HepG2 (cell line): ENCODE measurements around the gene TTC17. TPM values are rescaled to one million over a fixed set of nuclear protein-coding genes. Genes with fewer than 3 reads are reported as not detected.

Source experiments
- ATAC-seq: fragments of 200-7000 bp; cut with Tn5 transposase; 3 replicates; pipeline ENCODE4 v1.9.1; 2020; ENCODE audit warnings: mild to moderate bottlenecking, moderate library complexity
- BruUV-seq: library from RNA; stranded (reverse); fragments of 400-500 nt; replicated peaks from 2 replicates; lab custom pipeline; 2021; lab: Mats Ljungman, UMichigan
- CTCF ChIA-PET: fragments of 300-600 bp; formaldehyde crosslinking; extraction: SDS; loops from one replicate; lab custom pipeline; 2021; ENCODE audit warnings: low total read pairs, inconsistent platforms, low intra/inter-chr PET ratio; lab: Yijun Ruan, JAX
- POLR2A ChIA-PET: fragments of 350-600 bp; sonication (Branson Sonifier 250); formaldehyde crosslinking; loops from one replicate; lab custom pipeline; 2020; ENCODE audit warnings: antibody characterized with exemption, inconsistent platforms; lab: Yijun Ruan, JAX
- DNase-seq: peaks from one replicate; pipeline ENCODE4 v3.0.0-alpha.2; 2015; ENCODE audit warnings: low spot score
- FAIRE-seq: peaks from 3 replicates; lab custom pipeline; 2011; peaks lifted over from hg19 to GRCh38; lab: Jason Lieb, UNC
- H2AFZ ChIP-seq: one replicate; pipeline ENCODE4 v1.6.1; 2011; ENCODE audit warnings: low read length, inconsistent platforms
- H3K27ac ChIP-seq: fragments of 300-600 bp; 3 replicates; pipeline ENCODE4 v1.8.0; 2011; ENCODE audit warnings: mixed run types, mild to moderate bottlenecking, mixed read lengths, low read length, inconsistent platforms; ENCODE audit not compliant: insufficient read depth; ENCODE audit errors: extremely low read length
- H3K27me3 ChIP-seq, 2 experiments: fragments of 200-600 bp in 1 of 2; 2 replicates in 1 of 2; 3 replicates in 1 of 2; pipeline versions ENCODE4 v1.6.0 to v1.8.0; 2011; ENCODE audit warnings: low read length in 2 of 2, mild to moderate bottlenecking in 2 of 2, moderate library complexity in 2 of 2, inconsistent platforms in 1 of 2; ENCODE audit not compliant: insufficient read depth in 2 of 2, control insufficient read depth in 1 of 2
- H3K36me3 ChIP-seq, 2 experiments: fragments of 200-600 bp in 1 of 2; replicated peaks in 1 of 2; 2 replicates in 1 of 2; 3 replicates in 1 of 2; pipeline versions ENCODE4 v1.5.1 to v1.8.0; 2011; ENCODE audit warnings: low read length in 2 of 2, inconsistent platforms in 1 of 2; ENCODE audit not compliant: insufficient read depth in 2 of 2, control insufficient read depth in 1 of 2
- H3K4me1 ChIP-seq: 2 replicates; pipeline ENCODE4 v1.5.1; 2012; ENCODE audit warnings: low read length, inconsistent platforms; ENCODE audit not compliant: insufficient read depth
- H3K4me2 ChIP-seq: 2 replicates; pipeline ENCODE4 v1.6.0; 2011; ENCODE audit warnings: low read depth, low read length, inconsistent platforms
- H3K4me3 ChIP-seq, 3 experiments: fragments of 200-600 bp in 1 of 3; sonication (generic), shearing (Covaris generic) in 1 of 3; replicated peaks in 1 of 3; 2 replicates each; pipeline ENCODE4 v1.5.1; 2011 to 2016; ENCODE audit warnings: low read length in 3 of 3, inconsistent platforms in 2 of 3, low read depth in 2 of 3, mild to moderate bottlenecking in 2 of 3, control low read depth in 1 of 3, mixed read lengths in 1 of 3; ENCODE audit not compliant: insufficient read depth in 1 of 3
- H3K79me2 ChIP-seq: one replicate; pipeline ENCODE4 v1.6.1; 2011; ENCODE audit warnings: low read length, inconsistent platforms; ENCODE audit not compliant: insufficient read depth
- H3K9ac ChIP-seq: 2 replicates; pipeline ENCODE4 v1.6.0; 2011; ENCODE audit warnings: mild to moderate bottlenecking, low read depth, low read length, inconsistent platforms; ENCODE audit not compliant: insufficient read depth
- H3K9me3 ChIP-seq: 2 replicates; pipeline ENCODE4 v1.5.1; 2012; ENCODE audit warnings: mild to moderate bottlenecking, low read length
- H4K20me1 ChIP-seq: 2 replicates; pipeline ENCODE4 v1.6.0; 2011; ENCODE audit warnings: inconsistent platforms, mild to moderate bottlenecking, low read length, moderate library complexity; ENCODE audit not compliant: insufficient read depth
- BRD4 ChIP-seq: sonication (generic); formaldehyde crosslinking; IDR thresholded peaks from 2 replicates; pipeline ENCODE4 v1.4.0; 2020; ENCODE audit warnings: missing genetic modification reagents
- ERF ChIP-seq: IDR thresholded peaks from 2 replicates; pipeline ENCODE4 v1.6.1; 2018; ENCODE audit warnings: missing biosample characterization, missing genetic modification reagents
- GPN1 ChIP-seq: sonication (generic); formaldehyde crosslinking; IDR thresholded peaks from 2 replicates; pipeline ENCODE4 v1.5.1; 2020; ENCODE audit warnings: missing genetic modification reagents, borderline replicate concordance
- TCF12 ChIP-seq, 2 experiments: fragments of 450-650 bp in 1 of 2; sonication (generic) in 1 of 2; formaldehyde crosslinking in 1 of 2; IDR thresholded peaks; 2 replicates each; pipeline versions ENCODE4 v1.6.1 to v1.8.0; 2017 to 2022; ENCODE audit warnings: antibody characterized with exemption in 1 of 2, mild to moderate bottlenecking in 1 of 2, missing genetic modification reagents in 1 of 2, moderate library complexity in 1 of 2
- ZEB1 ChIP-seq: IDR thresholded peaks from 2 replicates; pipeline ENCODE4 v1.6.1; 2012; ENCODE audit warnings: mild to moderate bottlenecking, low read depth, inconsistent platforms; ENCODE audit not compliant: insufficient replicate concordance
- ZNF326 ChIP-seq: sonication (generic); formaldehyde crosslinking; IDR thresholded peaks from 2 replicates; pipeline ENCODE4 v1.4.0; 2020; ENCODE audit warnings: missing genetic modification reagents, borderline replicate concordance
- WGBS: methylation state at CpG from one replicate; pipeline ENCODE4 v1.1.6; 2017; ENCODE audit warnings: low lambda C conversion rate; 5-methylcytosine and 5-hydroxymethylcytosine counted together
- in situ Hi-C: cut with HindIII; loops from 2 replicates; pipeline ENCODE4 v1.10.0; 2017; ENCODE audit warnings: low pct_unique_long_range_greater_than_20kb; ENCODE audit not compliant: extremely low pct_ligation_motif_present
- intact Hi-C: fragments of 100-400 bp; cut with micrococcal nuclease; formaldehyde crosslinking; loops from one replicate; pipeline ENCODE4 v1.10.0; 2022; ENCODE audit not compliant: unreplicated experiment
- polyA plus RNA-seq, 8 experiments: library from polyadenylated mRNA; depleted of rRNA in 3 of 8; stranded (reverse) in 7 of 8; unstranded in 1 of 8; fragments of >200 nt; fragmentation: Illumina TruSeq in 4 of 8; extraction: Trizol in 4 of 8; gene quantifications; 2 replicates each; pipeline versions ENCODE4 v1.2.1 to v1.2.3, GENCODE V29; 2011 to 2016; ENCODE audit warnings: low read depth in 4 of 8, missing spikeins in 1 of 8, mixed read lengths in 1 of 8; ENCODE audit not compliant: insufficient read depth in 1 of 8
- total RNA-seq, 5 experiments: library from RNA; depleted of rRNA; stranded (reverse); fragments of >200 nt; fragmentation: Illumina TruSeq; extraction: Trizol; gene quantifications; 2 replicates each; pipeline ENCODE4 v1.2.3, GENCODE V29; 2016; ENCODE audit warnings: low read depth in 1 of 5
- TF ChIP-seq, protein P1 (sequence below): sonication (generic); formaldehyde crosslinking; IDR thresholded peaks from 2 replicates; pipeline ENCODE4 v1.9.0; 2021; ENCODE audit warnings: missing genetic modification reagents, mild to moderate bottlenecking, borderline replicate concordance

TTC17 gene
- total and polyA plus RNA-seq, 2 of the 13 experiments (the other 11 are each of a cell fraction or from before 2014, with no cell fraction given), result 55.9 to 99.7 TPM

DNA sequence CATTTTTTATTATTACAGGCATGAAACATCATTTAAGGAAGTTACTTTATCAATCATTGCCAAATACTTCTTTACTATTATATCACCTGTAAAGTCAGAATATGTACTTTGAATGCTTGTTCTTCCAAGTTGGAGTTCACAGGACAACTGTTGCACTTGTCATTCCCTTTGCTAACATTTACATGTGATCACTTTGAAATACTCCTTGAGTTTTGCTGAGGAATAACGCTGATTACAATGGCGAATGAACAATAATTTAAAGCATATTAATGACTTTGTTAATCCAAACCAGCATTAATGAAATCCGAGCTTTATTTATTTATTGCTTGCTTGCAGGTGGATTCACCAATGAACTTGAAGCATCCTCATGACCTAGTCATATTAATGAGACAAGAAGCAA lies 20.2 kb downstream of the TTC17 start:
- no peak overlapping the region for H3K27ac ChIP-seq
- no peak overlapping the region for H2AFZ ChIP-seq
- peaks cover 0 to 18% of the 10 kb centered on the region in 2 experiments; a peak in 2 of 5 replicates for H3K36me3 ChIP-seq
- DNase-seq (no peak), FAIRE-seq (no peak), ATAC-seq (no peak)
- in situ Hi-C loops (no loop called here), intact Hi-C loops (no loop called here)
- H3K4me1 ChIP-seq, result no peaks in the 10 kb centered on the region
- no TSS peak for BruUV-seq
- TF ChIP-seq GPN1 (CRISPR knock-in tag) (no peak), BRD4 (CRISPR knock-in tag) (no peak), ERF (CRISPR knock-in tag) (no peak), ZEB1 (no peak), TCF12 (IDR thresholded peaks at IDR 0.05) (no peak), TCF12 (CRISPR knock-in tag; IDR thresholded peaks at IDR 0.05) (no peak), ZNF326 (CRISPR knock-in tag) (no peak)
- TF ChIP-seq, protein P1, sequence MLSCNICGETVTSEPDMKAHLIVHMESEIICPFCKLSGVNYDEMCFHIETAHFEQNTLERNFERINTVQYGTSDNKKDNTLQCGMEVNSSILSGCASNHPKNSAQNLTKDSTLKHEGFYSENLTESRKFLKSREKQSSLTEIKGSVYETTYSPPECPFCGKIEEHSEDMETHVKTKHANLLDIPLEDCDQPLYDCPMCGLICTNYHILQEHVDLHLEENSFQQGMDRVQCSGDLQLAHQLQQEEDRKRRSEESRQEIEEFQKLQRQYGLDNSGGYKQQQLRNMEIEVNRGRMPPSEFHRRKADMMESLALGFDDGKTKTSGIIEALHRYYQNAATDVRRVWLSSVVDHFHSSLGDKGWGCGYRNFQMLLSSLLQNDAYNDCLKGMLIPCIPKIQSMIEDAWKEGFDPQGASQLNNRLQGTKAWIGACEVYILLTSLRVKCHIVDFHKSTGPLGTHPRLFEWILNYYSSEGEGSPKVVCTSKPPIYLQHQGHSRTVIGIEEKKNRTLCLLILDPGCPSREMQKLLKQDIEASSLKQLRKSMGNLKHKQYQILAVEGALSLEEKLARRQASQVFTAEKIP (CRISPR knock-in tag), result no peak
- no peaks in the 10 kb centered on the region for H3K27me3 ChIP-seq
- no peaks in the 10 kb centered on the region for H3K9me3 ChIP-seq
- H3K79me2 ChIP-seq, result peaks cover 12% of the 10 kb centered on the region
- 90% methylated on average over 3 of the region's 3 CpGs for WGBS
- H3K9ac ChIP-seq, result no peak overlapping the region
- H3K4me2 ChIP-seq, result no peak overlapping the region
- H4K20me1 ChIP-seq, result no peaks in the 10 kb centered on the region
- ChIA-PET POLR2A (interaction anchor here (1.1 kb wide), 1 partner anchor 20 kb away, joined by 6 read pairs; the partner anchor contains the start of gene TTC17), CTCF (no interaction called here)
- no peak overlapping the region for H3K4me3 ChIP-seq
